ENCODE measurements around the gene HSPA4.

HSPA4 gene

DNA sequence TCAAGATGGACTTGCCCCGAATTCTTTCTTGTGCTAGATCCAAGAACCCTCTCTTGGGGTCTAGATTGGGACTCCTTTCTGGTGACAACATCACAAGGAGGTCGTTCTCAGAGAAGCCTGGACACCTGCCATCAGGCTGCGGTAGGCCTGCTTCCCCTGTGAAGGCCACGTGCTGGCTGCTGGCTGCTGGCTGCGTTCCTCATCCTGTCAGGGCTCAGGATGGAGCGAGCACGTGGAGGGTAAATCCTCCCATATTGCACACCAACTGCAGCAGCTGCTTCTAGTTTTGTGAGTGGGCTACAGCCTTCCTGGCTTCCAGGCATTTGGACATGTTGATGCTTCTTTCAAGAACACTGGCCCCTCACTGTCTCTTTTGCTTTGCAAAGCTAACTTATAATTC lies 95.6 kb downstream of the HSPA4 start:
- Histone ChIP-seq H3K36me3 (replicated peaks; ENCODE audit: insufficient read depth, low read length) (no peaks in the 10 kb centered on the region), H3K9ac (ENCODE audit: low read length) (no peak overlapping the region), H2AFZ (ENCODE audit: low read length) (no peak overlapping the region), H4K20me1 (ENCODE audit: insufficient read depth, low read length) (no peaks in the 10 kb centered on the region), H3K9me3 (replicated peaks; ENCODE audit: insufficient read depth, low read length) (no peaks in the 10 kb centered on the region), H3F3A (ENCODE audit: insufficient read depth, low read length) (no peaks in the 10 kb centered on the region), H3K27me3 (replicated peaks; ENCODE audit: insufficient read depth, low read length) (no peaks in the 10 kb centered on the region), H3K9me2 (replicated peaks; ENCODE audit: insufficient read depth, low read length) (no peaks in the 10 kb centered on the region), H3K4me3 (ENCODE audit: low read length) (no peak overlapping the region), H3K4me2 (ENCODE audit: low read depth, low read length) (no peak overlapping the region), H3K79me2 (ENCODE audit: low read length) (no peaks in the 10 kb centered on the region), H3K4me1 (ENCODE audit: low read length) (peaks cover 10% of the 10 kb centered on the region; the same call in 1 of the 2 replicates), H3K27ac (ENCODE audit: low read length) (no peak overlapping the region)
- TF ChIP-seq, protein P1, sequence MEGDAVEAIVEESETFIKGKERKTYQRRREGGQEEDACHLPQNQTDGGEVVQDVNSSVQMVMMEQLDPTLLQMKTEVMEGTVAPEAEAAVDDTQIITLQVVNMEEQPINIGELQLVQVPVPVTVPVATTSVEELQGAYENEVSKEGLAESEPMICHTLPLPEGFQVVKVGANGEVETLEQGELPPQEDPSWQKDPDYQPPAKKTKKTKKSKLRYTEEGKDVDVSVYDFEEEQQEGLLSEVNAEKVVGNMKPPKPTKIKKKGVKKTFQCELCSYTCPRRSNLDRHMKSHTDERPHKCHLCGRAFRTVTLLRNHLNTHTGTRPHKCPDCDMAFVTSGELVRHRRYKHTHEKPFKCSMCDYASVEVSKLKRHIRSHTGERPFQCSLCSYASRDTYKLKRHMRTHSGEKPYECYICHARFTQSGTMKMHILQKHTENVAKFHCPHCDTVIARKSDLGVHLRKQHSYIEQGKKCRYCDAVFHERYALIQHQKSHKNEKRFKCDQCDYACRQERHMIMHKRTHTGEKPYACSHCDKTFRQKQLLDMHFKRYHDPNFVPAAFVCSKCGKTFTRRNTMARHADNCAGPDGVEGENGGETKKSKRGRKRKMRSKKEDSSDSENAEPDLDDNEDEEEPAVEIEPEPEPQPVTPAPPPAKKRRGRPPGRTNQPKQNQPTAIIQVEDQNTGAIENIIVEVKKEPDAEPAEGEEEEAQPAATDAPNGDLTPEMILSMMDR (IDR thresholded peaks at IDR 0.05; ENCODE audit: low read length), result no peak
- DNase-seq, result no peak

DNA sequence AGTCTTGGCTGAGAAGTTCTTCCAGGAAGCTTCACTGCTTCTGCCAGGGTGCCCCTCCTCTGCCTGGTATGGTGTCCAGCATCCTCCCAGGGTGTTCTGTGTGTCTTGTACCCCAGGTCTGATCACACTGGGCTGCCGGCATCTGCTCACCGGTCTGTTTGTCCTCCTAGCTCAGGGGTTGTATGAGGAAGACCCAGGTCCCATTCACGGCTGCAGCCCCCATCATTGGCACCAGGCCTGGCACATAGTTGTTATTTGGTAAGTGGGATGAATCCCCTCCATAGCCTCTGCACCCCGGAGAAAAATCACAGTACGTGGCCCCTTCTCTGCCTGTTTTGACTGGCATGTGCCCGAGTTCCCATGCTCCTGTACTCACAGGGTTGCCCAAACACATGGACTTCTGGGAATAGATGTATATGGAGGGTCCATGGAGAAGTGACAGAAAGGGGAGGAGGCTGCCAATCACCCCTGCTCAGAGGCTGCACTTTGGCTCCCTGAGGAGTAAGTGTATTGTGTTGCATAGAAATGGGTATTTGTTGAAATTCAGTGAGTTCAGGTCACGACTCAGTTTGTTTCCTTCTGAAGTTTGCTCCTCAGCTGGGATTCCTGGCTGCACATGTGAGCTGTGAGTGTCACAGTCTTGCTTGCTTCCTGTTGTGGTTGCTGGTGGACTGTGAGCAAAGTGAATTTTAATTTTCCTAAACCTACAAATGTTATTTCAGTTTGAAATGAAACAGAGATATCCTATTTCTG lies 96.2 kb downstream of the HSPA4 start:
- H4K20me1 ChIP-seq (ENCODE audit: insufficient read depth, low read length), result no peaks in the 10 kb centered on the region
- H3K9me2 ChIP-seq (replicated peaks; ENCODE audit: insufficient read depth, low read length), result no peaks in the 10 kb centered on the region
- H3K27ac ChIP-seq (ENCODE audit: low read length), result no peak overlapping the region
- no peaks in the 10 kb centered on the region for H3K79me2 ChIP-seq (ENCODE audit: low read length)
- TF ChIP-seq EZH2phosphoT487 (IDR thresholded peaks at IDR 0.05; ENCODE audit: low read length) (no peak), EZH2 (optimal IDR thresholded peaks at IDR 0.05; ENCODE audit: low read depth, low read length) (no peak)
- TF ChIP-seq, protein P1 (IDR thresholded peaks at IDR 0.05; ENCODE audit: low read length), result no peak
- no peak overlapping the region for H3K9ac ChIP-seq (ENCODE audit: low read length)
- H3K4me2 ChIP-seq (ENCODE audit: low read depth, low read length), result peak overlapping the region; percentile 3; the same call in 1 of the 2 replicates
- H3K9me3 ChIP-seq (replicated peaks; ENCODE audit: insufficient read depth, low read length), result no peaks in the 10 kb centered on the region
- no peaks in the 10 kb centered on the region for H3K27me3 ChIP-seq (replicated peaks; ENCODE audit: insufficient read depth, low read length)
- peak overlapping the region; percentile 30; the same call in 1 of the 2 replicates for H2AFZ ChIP-seq (ENCODE audit: low read length)
- H3F3A ChIP-seq (ENCODE audit: insufficient read depth, low read length), result no peaks in the 10 kb centered on the region
- DNase-seq, result peak; percentile 30
- no peak overlapping the region for H3K4me3 ChIP-seq (ENCODE audit: low read length)
- H3K4me1 ChIP-seq (ENCODE audit: low read length), result peaks cover 10% of the 10 kb centered on the region; the same call in 1 of the 2 replicates
- H3K36me3 ChIP-seq (replicated peaks; ENCODE audit: insufficient read depth, low read length), result no peaks in the 10 kb centered on the region

DNA sequence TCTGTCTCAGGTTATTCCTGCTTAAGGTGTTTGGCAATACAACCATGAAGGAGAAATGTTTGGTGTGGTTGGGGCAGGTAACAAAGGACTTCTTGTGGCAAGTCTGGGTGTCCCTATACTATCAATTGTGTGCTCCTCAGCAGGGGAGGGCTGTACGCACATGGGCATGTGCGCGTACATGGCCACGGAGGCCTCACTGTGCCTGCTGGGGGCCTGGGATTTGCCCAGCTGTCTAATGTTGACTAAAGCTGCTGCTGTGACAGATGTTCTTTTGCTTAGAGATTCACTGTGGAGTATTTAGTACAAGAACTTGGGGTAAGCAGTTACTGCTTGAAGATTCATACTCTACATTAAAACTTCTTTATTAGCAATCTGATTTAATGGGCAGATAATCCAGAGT lies 97.5 kb downstream of the HSPA4 start:
- H3K36me3 ChIP-seq (replicated peaks; ENCODE audit: insufficient read depth, low read length), result no peaks in the 10 kb centered on the region
- no peak overlapping the region for H3K4me2 ChIP-seq (ENCODE audit: low read depth, low read length)
- no peak overlapping the region for H3K9ac ChIP-seq (ENCODE audit: low read length)
- no peak overlapping the region for H3K4me3 ChIP-seq (ENCODE audit: low read length)
- no peaks in the 10 kb centered on the region for H3K79me2 ChIP-seq (ENCODE audit: low read length)
- H2AFZ ChIP-seq (ENCODE audit: low read length), result no peak overlapping the region
- no peaks in the 10 kb centered on the region for H3K27me3 ChIP-seq (replicated peaks; ENCODE audit: insufficient read depth, low read length)
- peaks cover 10% of the 10 kb centered on the region; the same call in 1 of the 2 replicates for H3K4me1 ChIP-seq (ENCODE audit: low read length)
- no peaks in the 10 kb centered on the region for H4K20me1 ChIP-seq (ENCODE audit: insufficient read depth, low read length)
- TF ChIP-seq, protein P1 (IDR thresholded peaks at IDR 0.05; ENCODE audit: low read length), result no peak
- no peak for TF ChIP-seq EZH2phosphoT487 (IDR thresholded peaks at IDR 0.05; ENCODE audit: low read length)
- no peak for TF ChIP-seq EZH2 (optimal IDR thresholded peaks at IDR 0.05; ENCODE audit: low read depth, low read length)
- no peak overlapping the region for H3K27ac ChIP-seq (ENCODE audit: low read length)
- no peaks in the 10 kb centered on the region for H3K9me2 ChIP-seq (replicated peaks; ENCODE audit: insufficient read depth, low read length)
- no peaks in the 10 kb centered on the region for H3F3A ChIP-seq (ENCODE audit: insufficient read depth, low read length)
- no peaks in the 10 kb centered on the region for H3K9me3 ChIP-seq (replicated peaks; ENCODE audit: insufficient read depth, low read length)
- DNase-seq, result no peak

Measured in MM.1S (cell line).